Measurements from ENCODE around the gene RIMKLA. TPM values are rescaled to one million over a fixed set of nuclear protein-coding genes. Genes with fewer than 3 reads are reported as not detected.
A peak's percentile ranks its signal among the peaks of the same experiment; 100 is the strongest.

The RIMKLA gene
- total and polyA plus RNA-seq, 10 of the 15 experiments (the other 5 are each of a cell fraction or from before 2014, with no cell fraction given) = 0.01 to 0.52 (median 0.08) TPM

- TF ChIP-seq RUNX3 (IDR thresholded peaks at IDR 0.05; ENCODE audit: low read length) = peak; percentile 93
- TF ChIP-seq, protein P1, sequence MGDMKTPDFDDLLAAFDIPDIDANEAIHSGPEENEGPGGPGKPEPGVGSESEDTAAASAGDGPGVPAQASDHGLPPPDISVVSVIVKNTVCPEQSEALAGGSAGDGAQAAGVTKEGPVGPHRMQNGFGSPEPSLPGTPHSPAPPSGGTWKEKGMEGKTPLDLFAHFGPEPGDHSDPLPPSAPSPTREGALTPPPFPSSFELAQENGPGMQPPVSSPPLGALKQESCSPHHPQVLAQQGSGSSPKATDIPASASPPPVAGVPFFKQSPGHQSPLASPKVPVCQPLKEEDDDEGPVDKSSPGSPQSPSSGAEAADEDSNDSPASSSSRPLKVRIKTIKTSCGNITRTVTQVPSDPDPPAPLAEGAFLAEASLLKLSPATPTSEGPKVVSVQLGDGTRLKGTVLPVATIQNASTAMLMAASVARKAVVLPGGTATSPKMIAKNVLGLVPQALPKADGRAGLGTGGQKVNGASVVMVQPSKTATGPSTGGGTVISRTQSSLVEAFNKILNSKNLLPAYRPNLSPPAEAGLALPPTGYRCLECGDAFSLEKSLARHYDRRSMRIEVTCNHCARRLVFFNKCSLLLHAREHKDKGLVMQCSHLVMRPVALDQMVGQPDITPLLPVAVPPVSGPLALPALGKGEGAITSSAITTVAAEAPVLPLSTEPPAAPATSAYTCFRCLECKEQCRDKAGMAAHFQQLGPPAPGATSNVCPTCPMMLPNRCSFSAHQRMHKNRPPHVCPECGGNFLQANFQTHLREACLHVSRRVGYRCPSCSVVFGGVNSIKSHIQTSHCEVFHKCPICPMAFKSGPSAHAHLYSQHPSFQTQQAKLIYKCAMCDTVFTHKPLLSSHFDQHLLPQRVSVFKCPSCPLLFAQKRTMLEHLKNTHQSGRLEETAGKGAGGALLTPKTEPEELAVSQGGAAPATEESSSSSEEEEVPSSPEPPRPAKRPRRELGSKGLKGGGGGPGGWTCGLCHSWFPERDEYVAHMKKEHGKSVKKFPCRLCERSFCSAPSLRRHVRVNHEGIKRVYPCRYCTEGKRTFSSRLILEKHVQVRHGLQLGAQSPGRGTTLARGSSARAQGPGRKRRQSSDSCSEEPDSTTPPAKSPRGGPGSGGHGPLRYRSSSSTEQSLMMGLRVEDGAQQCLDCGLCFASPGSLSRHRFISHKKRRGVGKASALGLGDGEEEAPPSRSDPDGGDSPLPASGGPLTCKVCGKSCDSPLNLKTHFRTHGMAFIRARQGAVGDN (IDR thresholded peaks at IDR 0.05) = peak; percentile 94
- peak; percentile 75 for TF ChIP-seq SP1 (IDR thresholded peaks at IDR 0.05; ENCODE audit: low read depth, low read length)
- no peak for TF ChIP-seq EZH2 (IDR thresholded peaks at IDR 0.05; ENCODE audit: borderline replicate concordance, control insufficient read depth, low read depth, low read length)
- TF ChIP-seq, protein P2, sequence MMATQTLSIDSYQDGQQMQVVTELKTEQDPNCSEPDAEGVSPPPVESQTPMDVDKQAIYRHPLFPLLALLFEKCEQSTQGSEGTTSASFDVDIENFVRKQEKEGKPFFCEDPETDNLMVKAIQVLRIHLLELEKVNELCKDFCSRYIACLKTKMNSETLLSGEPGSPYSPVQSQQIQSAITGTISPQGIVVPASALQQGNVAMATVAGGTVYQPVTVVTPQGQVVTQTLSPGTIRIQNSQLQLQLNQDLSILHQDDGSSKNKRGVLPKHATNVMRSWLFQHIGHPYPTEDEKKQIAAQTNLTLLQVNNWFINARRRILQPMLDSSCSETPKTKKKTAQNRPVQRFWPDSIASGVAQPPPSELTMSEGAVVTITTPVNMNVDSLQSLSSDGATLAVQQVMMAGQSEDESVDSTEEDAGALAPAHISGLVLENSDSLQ (IDR thresholded peaks at IDR 0.05) = peak; percentile 85
- TF ChIP-seq TAF1 (IDR thresholded peaks at IDR 0.05; ENCODE audit: borderline replicate concordance, low read depth, low read length) = peak; percentile 98
- TF ChIP-seq IKZF1 (conservative IDR thresholded peaks at IDR 0.05) = peak; percentile 89
- peak; percentile 86 for TF ChIP-seq POU2F2 (IDR thresholded peaks at IDR 0.05; ENCODE audit: borderline replicate concordance, low read depth, low read length)
- peak; percentile 98 for TF ChIP-seq CHD2 (IDR thresholded peaks at IDR 0.05; ENCODE audit: borderline replicate concordance, low read depth, low read length)
- TF ChIP-seq RAD51 (IDR thresholded peaks at IDR 0.05) = no peak
- TF ChIP-seq, protein P3, sequence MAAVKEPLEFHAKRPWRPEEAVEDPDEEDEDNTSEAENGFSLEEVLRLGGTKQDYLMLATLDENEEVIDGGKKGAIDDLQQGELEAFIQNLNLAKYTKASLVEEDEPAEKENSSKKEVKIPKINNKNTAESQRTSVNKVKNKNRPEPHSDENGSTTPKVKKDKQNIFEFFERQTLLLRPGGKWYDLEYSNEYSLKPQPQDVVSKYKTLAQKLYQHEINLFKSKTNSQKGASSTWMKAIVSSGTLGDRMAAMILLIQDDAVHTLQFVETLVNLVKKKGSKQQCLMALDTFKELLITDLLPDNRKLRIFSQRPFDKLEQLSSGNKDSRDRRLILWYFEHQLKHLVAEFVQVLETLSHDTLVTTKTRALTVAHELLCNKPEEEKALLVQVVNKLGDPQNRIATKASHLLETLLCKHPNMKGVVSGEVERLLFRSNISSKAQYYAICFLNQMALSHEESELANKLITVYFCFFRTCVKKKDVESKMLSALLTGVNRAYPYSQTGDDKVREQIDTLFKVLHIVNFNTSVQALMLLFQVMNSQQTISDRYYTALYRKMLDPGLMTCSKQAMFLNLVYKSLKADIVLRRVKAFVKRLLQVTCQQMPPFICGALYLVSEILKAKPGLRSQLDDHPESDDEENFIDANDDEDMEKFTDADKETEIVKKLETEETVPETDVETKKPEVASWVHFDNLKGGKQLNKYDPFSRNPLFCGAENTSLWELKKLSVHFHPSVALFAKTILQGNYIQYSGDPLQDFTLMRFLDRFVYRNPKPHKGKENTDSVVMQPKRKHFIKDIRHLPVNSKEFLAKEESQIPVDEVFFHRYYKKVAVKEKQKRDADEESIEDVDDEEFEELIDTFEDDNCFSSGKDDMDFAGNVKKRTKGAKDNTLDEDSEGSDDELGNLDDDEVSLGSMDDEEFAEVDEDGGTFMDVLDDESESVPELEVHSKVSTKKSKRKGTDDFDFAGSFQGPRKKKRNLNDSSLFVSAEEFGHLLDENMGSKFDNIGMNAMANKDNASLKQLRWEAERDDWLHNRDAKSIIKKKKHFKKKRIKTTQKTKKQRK (IDR thresholded peaks at IDR 0.05; ENCODE audit: low read depth, low read length) = no peak
- TF ChIP-seq NR2C1 (IDR thresholded peaks at IDR 0.05) = peak; percentile 94
- no peak for TF ChIP-seq IRF5 (IDR thresholded peaks at IDR 0.05; ENCODE audit: borderline replicate concordance)
- TF ChIP-seq KAT2A (conservative IDR thresholded peaks at IDR 0.05; ENCODE audit: control insufficient read depth, low read depth, low read length) = no peak
- no peak for TF ChIP-seq STAT3 (IDR thresholded peaks at IDR 0.05; ENCODE audit: low read depth, low read length)
- no peak for TF ChIP-seq ZBED1 (IDR thresholded peaks at IDR 0.05; ENCODE audit: borderline replicate concordance)
- 0 out of 2 replicates have a peak, but pooled peaks have one; percentile 30 for TF ChIP-seq TBL1XR1 (IDR thresholded peaks at IDR 0.05; ENCODE audit: low read depth, low read length)
- 0 out of 2 replicates have a peak, but pooled peaks have one; percentile 1 for TF ChIP-seq RFX5 (IDR thresholded peaks at IDR 0.05; ENCODE audit: low read depth, low read length)
- peak; percentile 76; the same call in 1 of the 2 replicates for TF ChIP-seq TCF3 (IDR thresholded peaks at IDR 0.05; ENCODE audit: borderline replicate concordance, insufficient read depth, low read depth, low read length)
- TF ChIP-seq ZNF24 (IDR thresholded peaks at IDR 0.05) = peak; percentile 51
- peak; percentile 61; the same call in 1 of the 2 replicates for TF ChIP-seq ZNF217 (IDR thresholded peaks at IDR 0.05)
These were observed 45.4 kb upstream of the RIMKLA start, which contains the start of gene FOXJ3 (continued) for GRCh38 chr1:42335050-42335808.

Measured in GM12878 (cell line).